HG03108 (cell line): Measurements from ENCODE around the gene IL6ST.

Source experiments
- ATAC-seq: cut with Tn5 transposase; IDR thresholded peaks from one replicate; pipeline ENCODE4 v1.9.1; 2021; ENCODE audit warnings: moderate library complexity; ENCODE audit not compliant: unreplicated experiment

IL6ST gene

GRCh38 chr5:55899344-55899743 lies 95.4 kb downstream of the IL6ST start:
- no peak for ATAC-seq

- no peak for ATAC-seq
Measured at GRCh38 chr5:55897905-55898304, 96.9 kb downstream of the IL6ST start.

DNA sequence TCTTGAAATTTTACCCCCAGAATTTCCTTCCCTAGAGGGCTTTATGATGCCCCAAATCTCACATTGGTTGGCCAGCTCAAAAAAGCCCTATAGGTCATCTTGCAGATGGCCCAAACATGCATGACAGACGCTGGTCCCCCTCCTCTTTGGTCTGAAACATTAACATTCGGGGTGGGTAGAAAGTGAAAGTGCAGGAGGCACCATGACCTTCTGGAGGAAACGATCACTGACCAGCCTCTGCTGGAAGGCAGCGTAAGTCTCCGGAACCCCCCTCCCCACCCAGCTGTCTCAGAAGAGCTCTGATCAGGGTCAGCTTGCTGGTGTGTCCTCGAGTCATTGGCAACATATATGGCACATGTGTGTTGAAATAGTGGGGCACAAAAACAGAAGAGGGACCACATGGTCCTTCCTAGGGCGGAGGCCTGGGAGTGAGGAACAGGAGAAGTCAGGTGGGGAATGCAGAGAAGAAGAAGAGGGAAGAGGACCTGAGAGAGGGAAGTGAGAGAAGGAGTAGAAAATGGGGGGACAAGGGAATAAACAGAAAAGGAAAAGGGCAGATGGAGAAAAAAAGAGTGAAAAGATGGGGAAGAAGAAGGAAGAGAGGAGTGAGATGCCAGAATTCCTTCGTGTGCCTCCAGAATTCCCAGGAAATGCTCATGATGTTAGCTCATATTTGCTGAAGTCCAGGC lies 97.4 kb downstream of the IL6ST start:
- no peak for ATAC-seq

GRCh38 chr5:55896663-55897062 lies 98.1 kb downstream of the IL6ST start:
- ATAC-seq = no peak

- no peak for ATAC-seq
Measured at GRCh38 chr5:55896238-55896637, 98.5 kb downstream of the IL6ST start.

- ATAC-seq = no peak
Measured at GRCh38 chr5:55895346-55895745, 99.4 kb downstream of the IL6ST start.

- peak; percentile 67 for ATAC-seq
Measured at GRCh38 chr5:55894135-55894534, 100.6 kb downstream of the IL6ST start.

- ATAC-seq = no peak
Measured at GRCh38 chr5:55892479-55892878, 102.3 kb downstream of the IL6ST start.

DNA sequence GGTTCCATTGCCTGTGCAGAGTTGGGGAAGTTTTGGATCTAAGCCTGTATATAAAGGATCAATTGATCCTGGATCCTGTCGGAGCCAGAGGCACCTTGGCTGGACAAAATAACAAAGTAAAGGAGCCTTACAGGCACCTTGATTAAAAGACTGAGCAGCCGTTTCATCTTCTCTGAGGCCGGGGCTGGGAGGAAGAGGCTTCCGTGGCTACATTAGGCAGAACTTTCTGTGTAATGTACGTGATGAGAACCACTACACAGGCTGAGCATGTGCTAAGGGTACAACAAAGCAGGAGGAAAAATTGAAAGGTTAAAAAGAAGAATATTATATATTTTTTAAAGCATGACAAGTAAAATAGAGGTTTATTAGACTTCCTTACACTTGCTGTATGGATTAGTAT lies 106.6 kb downstream of the IL6ST start:
- ATAC-seq = no peak

GRCh38 chr5:55885359-55885758 lies 109.4 kb downstream of the IL6ST start:
- no peak for ATAC-seq
